ENCODE results near the gene ID1.
"Not testable (repeated sequence)": the region's sequence is repeated elsewhere in the genome, so short reads cannot be mapped to it uniquely, and the experiment has no call there.

The ID1 gene

DNA sequence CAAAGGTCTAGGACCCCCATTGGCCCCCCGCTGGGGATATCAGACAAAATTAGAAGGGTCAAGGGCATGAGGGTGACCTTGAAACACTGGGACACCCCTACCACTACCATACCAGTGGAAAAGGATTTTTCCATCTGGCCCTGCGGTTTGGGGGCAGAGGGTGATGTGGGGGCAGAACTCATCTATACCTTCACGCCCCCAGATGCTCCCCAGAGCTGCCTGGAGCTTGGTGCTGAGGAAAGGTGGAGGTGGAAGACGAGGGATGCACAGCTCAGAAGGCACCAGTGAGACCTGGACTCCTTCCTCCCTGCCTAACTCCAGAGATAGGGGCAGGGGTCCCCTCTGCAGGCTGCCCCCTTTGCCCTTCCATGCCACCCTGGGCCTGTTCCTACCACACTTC, 33.7 kb downstream of the ID1 start:
- no peak for DNase-seq

DNA sequence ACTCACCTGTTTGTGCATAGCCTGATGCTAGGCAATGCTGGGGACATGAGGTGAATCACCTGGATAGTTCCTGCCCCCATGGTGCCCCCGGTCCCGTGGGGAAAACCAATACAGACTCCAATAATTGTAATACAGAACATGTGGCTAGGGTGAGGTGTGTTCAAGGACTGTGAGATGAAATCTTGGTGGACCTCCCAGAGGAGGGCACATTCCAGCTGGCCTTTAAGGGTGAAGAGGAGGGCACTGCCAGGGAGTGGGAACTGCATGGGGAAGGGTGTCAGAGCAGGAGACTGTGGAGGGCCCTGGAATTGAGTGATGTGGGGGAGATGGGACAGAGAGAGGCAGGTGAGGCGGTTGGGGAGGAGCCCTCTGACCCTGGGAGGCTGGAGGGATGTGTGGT, 35.2 kb downstream of the ID1 start:
- no peak for DNase-seq

DNA sequence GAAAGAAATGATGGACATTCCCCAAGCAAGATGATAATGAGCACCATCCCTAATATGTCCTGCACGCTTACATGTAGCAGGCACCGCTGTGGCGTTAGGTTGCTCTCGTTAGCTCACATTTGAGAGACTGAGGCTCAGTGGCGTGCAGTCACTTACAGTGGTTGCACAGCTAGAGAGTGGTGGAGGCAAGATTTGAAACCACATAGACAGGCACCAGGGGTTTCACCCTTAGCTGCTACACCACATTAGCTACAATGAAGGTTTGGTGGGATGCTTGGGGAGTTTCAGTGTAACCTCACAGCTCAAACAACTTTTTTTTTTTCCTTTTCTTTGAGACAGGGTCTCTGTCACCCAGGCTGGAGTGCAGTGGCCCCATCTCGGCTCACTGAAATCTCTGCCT, 36.3 kb downstream of the ID1 start:
- no peak for DNase-seq

DNA sequence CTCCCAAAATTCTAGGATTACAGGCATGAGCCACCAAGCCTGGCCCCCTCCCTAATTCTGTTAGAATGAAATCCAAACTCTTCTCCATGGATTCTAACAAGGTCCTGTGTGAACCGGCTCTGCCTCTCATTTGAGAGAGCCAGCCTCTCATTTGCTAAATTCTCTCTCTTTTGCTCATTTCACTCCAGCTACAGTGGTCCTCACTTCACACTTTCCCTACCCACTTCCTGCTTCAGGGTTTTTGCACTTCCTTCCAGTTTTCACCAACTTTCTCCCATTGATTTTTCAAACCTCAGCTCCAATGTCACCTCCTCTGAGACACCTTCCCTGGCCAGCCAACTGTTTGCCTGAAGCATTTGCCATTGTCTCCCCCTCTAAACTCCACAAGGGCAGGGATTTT, 37.7 kb downstream of the ID1 start:
- DNase-seq: no peak

DNA sequence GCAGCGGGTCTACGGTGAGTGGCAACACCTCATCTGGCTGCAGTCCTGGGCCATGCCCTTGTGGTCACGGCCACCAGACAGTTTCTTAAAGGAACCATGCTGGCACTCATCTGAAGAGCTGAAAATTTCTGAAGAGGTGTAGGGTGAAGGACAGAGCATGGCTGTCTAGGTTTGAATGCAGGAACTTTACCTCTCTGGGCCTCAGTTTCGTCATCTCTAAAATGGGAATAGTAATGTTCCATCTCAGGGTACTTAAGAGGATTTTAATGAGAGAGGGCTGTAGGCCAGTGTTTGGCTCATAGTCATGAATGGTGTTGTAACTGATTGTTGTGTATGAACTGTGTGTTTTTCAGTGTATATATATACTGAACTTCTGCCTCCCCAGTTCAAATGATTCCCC, 38.4 kb downstream of the ID1 start:
- DNase-seq: no peak

DNA sequence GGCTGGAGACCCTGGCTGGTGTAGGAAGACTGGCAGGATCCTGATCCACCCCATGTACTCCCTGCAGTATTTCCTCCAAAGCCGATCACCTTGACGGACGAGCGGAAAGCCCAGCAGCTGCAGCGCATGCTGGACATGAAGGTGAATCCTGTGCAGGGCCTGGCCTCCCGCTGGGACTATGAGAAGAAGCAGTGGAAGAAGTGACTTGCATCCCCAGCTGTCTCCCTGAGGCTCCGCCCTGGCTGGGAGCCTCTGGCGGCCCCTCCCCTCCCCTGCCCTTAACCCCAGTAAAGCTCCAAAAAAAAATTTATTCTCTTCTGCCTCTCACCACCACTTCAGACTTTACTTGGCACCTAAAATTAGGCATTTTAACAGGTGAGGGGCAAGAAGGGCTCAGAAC, 39.6 kb downstream of the ID1 start:
- no peak for DNase-seq

DNA sequence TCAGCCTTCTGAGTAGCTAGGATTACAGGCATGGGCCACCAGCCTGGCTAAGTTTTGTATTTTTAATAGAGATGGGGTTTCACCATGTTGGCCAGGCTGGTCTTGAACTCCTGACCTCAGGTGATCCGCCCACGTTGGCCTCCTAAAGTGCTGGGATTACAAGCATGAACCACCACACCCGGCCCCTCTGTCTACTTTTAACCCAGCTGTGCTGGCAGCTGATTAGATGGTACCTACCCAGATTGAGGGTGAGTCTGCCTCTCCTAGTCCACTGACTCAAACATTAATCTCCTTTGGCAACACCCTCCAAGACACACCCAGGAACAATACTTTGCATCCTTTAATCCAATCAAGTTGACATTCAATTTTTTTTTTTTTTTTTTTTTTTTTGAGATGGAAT, 43.0 kb downstream of the ID1 start:
- DNase-seq: not testable (repeated sequence)

DNA sequence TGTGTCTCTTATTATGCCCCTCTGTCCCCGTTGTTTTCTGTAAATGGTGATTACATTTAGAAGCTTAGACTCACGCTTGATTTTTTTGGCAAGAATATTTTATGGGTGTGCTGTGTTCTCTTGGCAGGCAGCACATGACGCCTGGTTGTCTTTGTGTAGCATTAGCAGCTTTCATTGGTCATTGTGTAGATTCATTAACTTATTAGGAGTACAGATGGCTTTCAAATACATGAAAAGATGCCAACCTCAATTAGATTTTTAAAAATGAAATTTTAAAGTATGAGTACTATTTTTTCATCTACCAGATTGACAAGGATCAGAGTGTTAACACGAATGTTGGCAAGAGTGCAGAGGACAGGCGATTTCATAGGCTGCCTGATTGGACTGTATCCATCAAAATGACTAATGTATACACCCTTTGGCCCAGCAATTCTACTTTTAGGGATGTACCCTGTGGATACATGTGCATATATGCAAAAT, 47.9 kb downstream of the ID1 start:
- no peak for DNase-seq

DNA sequence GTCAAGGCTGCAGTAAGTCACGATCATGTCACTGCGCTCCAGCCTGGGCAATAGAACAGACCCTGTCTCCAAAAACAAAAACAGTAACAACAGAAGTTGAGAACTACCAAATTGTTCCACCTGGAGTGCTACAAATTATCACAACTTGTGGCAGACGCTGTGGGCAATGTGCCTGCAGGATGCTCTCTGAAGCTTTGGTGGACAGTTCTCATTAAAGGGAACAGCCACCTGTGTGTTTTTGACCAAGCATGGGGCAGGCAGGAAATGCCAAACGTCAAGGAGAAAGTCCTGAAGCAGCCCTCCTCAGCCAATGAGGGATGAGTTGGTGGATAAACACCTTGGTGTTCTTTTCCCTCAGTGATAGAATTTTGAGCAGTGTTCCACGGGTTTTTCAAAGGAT, 48.5 kb downstream of the ID1 start:
- DNase-seq: no peak

DNA sequence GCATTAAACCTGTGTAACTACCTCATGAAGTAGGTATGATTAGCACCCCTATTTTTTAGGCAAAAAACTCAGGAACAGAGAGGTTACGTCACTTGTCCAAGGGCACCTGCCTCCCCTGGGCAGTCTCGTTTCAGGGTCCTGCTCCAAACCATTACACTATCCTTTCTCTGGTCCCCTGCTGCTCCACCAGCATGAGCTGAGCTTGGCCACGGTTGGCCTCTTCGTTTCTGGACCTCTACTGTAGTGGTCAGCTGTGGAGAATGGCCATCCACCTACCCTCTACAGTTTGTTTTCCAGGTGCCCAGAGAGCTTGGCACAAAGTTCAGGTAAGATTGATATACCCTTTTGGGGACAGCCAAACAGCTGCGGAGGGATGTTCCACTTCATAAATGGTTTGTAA, 49.4 kb downstream of the ID1 start:
- DNase-seq: no peak

Data from DMS79 (cell line).